Immature natural killer cell (primary cell): ENCODE results near the gene PRKN. TPM values are rescaled to one million over a fixed set of nuclear protein-coding genes. Genes with fewer than 3 reads are reported as not detected.

Experiments
- DNase-seq, 3 donors: peaks; one replicate each; pipeline ENCODE4 v3.0.0; 2022; ENCODE audit warnings: mixed read lengths in 1 of 3
- H3K27ac Mint-ChIP-seq, 6 donors: one replicate each; pipeline ENCODE4 v1.8.0; 2020; ENCODE audit warnings: mixed read lengths in 6 of 6, mild to moderate bottlenecking in 5 of 6, inconsistent platforms in 4 of 6, moderate library complexity in 3 of 6
- H3K27me3 Mint-ChIP-seq, 3 donors: one replicate each; pipeline ENCODE4 v1.8.0; 2020 to 2021; ENCODE audit warnings: low read depth in 3 of 3, mild to moderate bottlenecking in 3 of 3, mixed read lengths in 3 of 3, moderate library complexity in 3 of 3, inconsistent platforms in 1 of 3
- H3K36me3 Mint-ChIP-seq, 3 donors: one replicate each; pipeline ENCODE4 v1.8.0; 2020; ENCODE audit warnings: mixed read lengths in 3 of 3, inconsistent platforms in 2 of 3, mild to moderate bottlenecking in 2 of 3
- H3K4me1 Mint-ChIP-seq, 2 donors: one replicate each; pipeline ENCODE4 v1.8.0; 2020; ENCODE audit warnings: inconsistent platforms in 2 of 2, mild to moderate bottlenecking in 2 of 2, mixed read lengths in 2 of 2, moderate library complexity in 1 of 2
- H3K4me3 Mint-ChIP-seq, 5 donors: one replicate each; pipeline ENCODE4 v1.8.0; 2020; ENCODE audit warnings: mild to moderate bottlenecking in 5 of 5, mixed read lengths in 5 of 5, inconsistent platforms in 3 of 5, moderate library complexity in 3 of 5
- H3K9me3 Mint-ChIP-seq, 6 donors: one replicate each; pipeline ENCODE4 v1.8.0; 2020; ENCODE audit warnings: mild to moderate bottlenecking in 6 of 6, mixed read lengths in 6 of 6, inconsistent platforms in 4 of 6, moderate library complexity in 3 of 6
- polyA plus RNA-seq, 3 donors: library from polyadenylated mRNA; unstranded; fragments of 300-500 nt; fragmentation: Illumina TruSeq; gene quantifications; one replicate each; pipeline ENCODE4 v1.2.3, GENCODE V29; 2021

The PRKN gene
- polyA plus RNA-seq, 3 donors from 2014 or later, result 0.37 to 6.4 (median 2.8) TPM

- H3K27me3 Mint-ChIP-seq, result peaks cover 0 to 2% (median 0%) of the 10 kb centered on the region in 3 donors
- peaks cover 0 to 8% (median 0%) of the 10 kb centered on the region in 6 donors for H3K9me3 Mint-ChIP-seq
- no peaks in the 10 kb centered on the region for H3K36me3 Mint-ChIP-seq
- no peak overlapping the region for H3K27ac Mint-ChIP-seq
- DNase-seq, result no peak
- no peak overlapping the region for H3K4me3 Mint-ChIP-seq
- H3K4me1 Mint-ChIP-seq, result no peaks in the 10 kb centered on the region
Measured at GRCh38 chr6:162178266-162178665, 549.3 kb downstream of the PRKN start.

GRCh38 chr6:162177746-162178145 is 549.8 kb downstream of the PRKN start:
- H3K4me3 Mint-ChIP-seq, result no peak overlapping the region
- no peak for DNase-seq

GRCh38 chr6:162173466-162173865 is 554.1 kb downstream of the PRKN start:
- Mint-ChIP-seq H3K4me1 (no peaks in the 10 kb centered on the region), H3K4me3 (no peak overlapping the region), H3K9me3 (peaks cover 0 to 2% (median 0%) of the 10 kb centered on the region in 6 donors), H3K27me3 (peaks cover 0 to 2% (median 0%) of the 10 kb centered on the region in 3 donors), H3K36me3 (no peaks in the 10 kb centered on the region), H3K27ac (no peak overlapping the region)
- no peak for DNase-seq

More at GRCh38 chr6:162177746-162178145, 549.8 kb downstream of the PRKN start:
- Mint-ChIP-seq H3K27ac (no peak overlapping the region), H3K36me3 (no peaks in the 10 kb centered on the region), H3K27me3 (peaks cover 0 to 2% (median 0%) of the 10 kb centered on the region in 3 donors), H3K4me1 (no peaks in the 10 kb centered on the region), H3K9me3 (peaks cover 0 to 8% (median 0%) of the 10 kb centered on the region in 6 donors)

GRCh38 chr6:162165479-162165878 is 562.1 kb downstream of the PRKN start:
- Mint-ChIP-seq H3K4me3 (no peak overlapping the region), H3K27me3 (peaks cover 0 to 3% (median 2%) of the 10 kb centered on the region in 3 donors), H3K9me3 (peaks cover 0 to 2% (median 0%) of the 10 kb centered on the region in 6 donors), H3K4me1 (no peaks in the 10 kb centered on the region), H3K36me3 (no peaks in the 10 kb centered on the region), H3K27ac (no peak overlapping the region)
- DNase-seq, result no peak

- Mint-ChIP-seq H3K27me3 (peaks cover 0 to 5% (median 0%) of the 10 kb centered on the region in 3 donors), H3K4me1 (peaks cover 7 to 12% of the 10 kb centered on the region in 2 donors), H3K4me3 (no peak overlapping the region), H3K36me3 (no peaks in the 10 kb centered on the region), H3K27ac (no peak overlapping the region), H3K9me3 (peaks cover 0 to 3% (median 0%) of the 10 kb centered on the region in 6 donors)
- no peak for DNase-seq
Measured at GRCh38 chr6:162157167-162157870, 570.2 kb downstream of the PRKN start.

GRCh38 chr6:162156146-162156545 is 571.4 kb downstream of the PRKN start:
- Mint-ChIP-seq H3K4me1 (peaks cover 11 to 19% of the 10 kb centered on the region in 2 donors), H3K36me3 (no peaks in the 10 kb centered on the region)

GRCh38 chr6:162154930-162155329 is 572.6 kb downstream of the PRKN start:
- DNase-seq, result no peak
- Mint-ChIP-seq H3K36me3 (no peaks in the 10 kb centered on the region), H3K4me3 (no peak overlapping the region), H3K27me3 (peaks cover 0 to 2% (median 0%) of the 10 kb centered on the region in 3 donors), H3K9me3 (peaks cover 0 to 8% (median 2%) of the 10 kb centered on the region in 6 donors), H3K27ac (no peak overlapping the region), H3K4me1 (peaks cover 14 to 25% of the 10 kb centered on the region in 2 donors)

More at GRCh38 chr6:162156146-162156545, 571.4 kb downstream of the PRKN start:
- no peak for DNase-seq
- H3K9me3 Mint-ChIP-seq, result peaks cover 0 to 3% (median 0%) of the 10 kb centered on the region in 6 donors
- no peak overlapping the region for H3K4me3 Mint-ChIP-seq
- H3K27me3 Mint-ChIP-seq, result peaks cover 0 to 2% (median 0%) of the 10 kb centered on the region in 3 donors
- no peak overlapping the region for H3K27ac Mint-ChIP-seq

- H3K27me3 Mint-ChIP-seq, result peaks cover 0 to 2% (median 0%) of the 10 kb centered on the region in 3 donors
- H3K9me3 Mint-ChIP-seq, result peaks cover 0 to 9% (median 2%) of the 10 kb centered on the region in 6 donors
Measured at GRCh38 chr6:162154001-162154400, 573.6 kb downstream of the PRKN start.

GRCh38 chr6:162153120-162153519 is 574.4 kb downstream of the PRKN start:
- Mint-ChIP-seq H3K9me3 (peaks cover 0 to 9% (median 2%) of the 10 kb centered on the region in 6 donors), H3K4me1 (peaks cover 14 to 25% of the 10 kb centered on the region in 2 donors), H3K27ac (no peak overlapping the region)

More at GRCh38 chr6:162154001-162154400, 573.6 kb downstream of the PRKN start:
- Mint-ChIP-seq H3K4me3 (peak overlapping the region in 1 of 5 donors; percentile 2), H3K27ac (no peak overlapping the region), H3K4me1 (peaks cover 14 to 25% of the 10 kb centered on the region in 2 donors), H3K36me3 (no peaks in the 10 kb centered on the region)
- peak; percentile 1 for DNase-seq

GRCh38 chr6:162151021-162151665 is 576.4 kb downstream of the PRKN start:
- H3K27ac Mint-ChIP-seq, result no peak overlapping the region
- no peaks in the 10 kb centered on the region for H3K36me3 Mint-ChIP-seq
- H3K27me3 Mint-ChIP-seq, result no peaks in the 10 kb centered on the region
- peaks cover 0 to 9% (median 0%) of the 10 kb centered on the region in 6 donors for H3K9me3 Mint-ChIP-seq
- DNase-seq, result no peak
- H3K4me3 Mint-ChIP-seq, result peak overlapping the region in 1 of 5 donors; percentile 10
- H3K4me1 Mint-ChIP-seq, result peaks cover 14 to 25% of the 10 kb centered on the region in 2 donors

More at GRCh38 chr6:162153120-162153519, 574.4 kb downstream of the PRKN start:
- Mint-ChIP-seq H3K27me3 (peaks cover 0 to 2% (median 0%) of the 10 kb centered on the region in 3 donors), H3K36me3 (no peaks in the 10 kb centered on the region), H3K4me3 (no peak overlapping the region)
- DNase-seq, result no peak

- no peak overlapping the region for H3K4me3 Mint-ChIP-seq
- H3K4me1 Mint-ChIP-seq, result peaks cover 14 to 25% of the 10 kb centered on the region in 2 donors
- DNase-seq, result no peak
- H3K36me3 Mint-ChIP-seq, result no peaks in the 10 kb centered on the region
- H3K27me3 Mint-ChIP-seq, result no peaks in the 10 kb centered on the region
- H3K9me3 Mint-ChIP-seq, result peaks cover 0 to 16% (median 0%) of the 10 kb centered on the region in 6 donors
- H3K27ac Mint-ChIP-seq, result no peak overlapping the region
Measured at GRCh38 chr6:162150295-162150694, 577.3 kb downstream of the PRKN start.

- peaks cover 0 to 19% (median 0%) of the 10 kb centered on the region in 6 donors for H3K9me3 Mint-ChIP-seq
- peaks cover 14 to 25% of the 10 kb centered on the region in 2 donors for H3K4me1 Mint-ChIP-seq
- DNase-seq, result no peak
- H3K36me3 Mint-ChIP-seq, result no peaks in the 10 kb centered on the region
- no peaks in the 10 kb centered on the region for H3K27me3 Mint-ChIP-seq
- H3K27ac Mint-ChIP-seq, result no peak overlapping the region
- H3K4me3 Mint-ChIP-seq, result no peak overlapping the region
Measured at GRCh38 chr6:162149786-162150185, 577.8 kb downstream of the PRKN start.

- Mint-ChIP-seq H3K4me3 (no peak overlapping the region), H3K27ac (no peak overlapping the region), H3K4me1 (peaks cover 7 to 13% of the 10 kb centered on the region in 2 donors), H3K27me3 (no peaks in the 10 kb centered on the region), H3K9me3 (peaks cover 0 to 30% (median 0%) of the 10 kb centered on the region in 6 donors), H3K36me3 (no peaks in the 10 kb centered on the region)
- DNase-seq, result no peak
Measured at GRCh38 chr6:162147805-162148204, 579.8 kb downstream of the PRKN start.

GRCh38 chr6:162147281-162147680 is 580.3 kb downstream of the PRKN start:
- Mint-ChIP-seq H3K36me3 (no peaks in the 10 kb centered on the region), H3K9me3 (peaks cover 0 to 30% (median 0%) of the 10 kb centered on the region in 6 donors), H3K4me3 (no peak overlapping the region), H3K27me3 (no peaks in the 10 kb centered on the region), H3K4me1 (peaks cover 7 to 13% of the 10 kb centered on the region in 2 donors), H3K27ac (no peak overlapping the region)
- DNase-seq, result no peak
